GM19240 (cell line): Measurements from ENCODE around the gene ABCC1.
A peak's percentile ranks its signal among the peaks of the same experiment; 100 is the strongest.
"Not testable (repeated sequence)": the region's sequence is repeated elsewhere in the genome, so short reads cannot be mapped to it uniquely, and the experiment has no call there.

Experiments used
- DNase-seq: peaks from one replicate; pipeline ENCODE4 v3.0.0; 2011; ENCODE audit warnings: low spot score; ENCODE audit not compliant: insufficient read length

Gene ABCC1

DNA sequence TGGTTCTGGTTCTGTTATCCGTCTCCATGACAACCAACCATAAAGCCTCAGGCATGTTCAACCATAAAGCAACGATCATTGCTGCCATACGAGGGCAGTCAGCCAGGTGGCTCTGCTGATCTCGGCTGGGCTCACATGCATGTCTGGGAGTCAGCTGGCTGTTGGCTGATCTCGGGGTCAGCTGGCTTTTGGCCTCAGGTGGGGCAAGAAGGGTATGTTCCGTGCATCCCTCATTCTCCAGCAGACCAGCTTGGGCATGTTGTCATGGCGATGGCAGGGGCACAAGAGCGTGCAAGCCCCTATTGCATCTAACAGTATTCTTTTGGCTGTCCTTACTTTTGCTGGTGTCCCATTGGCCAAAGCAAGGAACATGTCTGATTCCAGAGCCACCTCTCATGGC, 187.7 kb downstream of the ABCC1 start:
- DNase-seq = no peak

DNA sequence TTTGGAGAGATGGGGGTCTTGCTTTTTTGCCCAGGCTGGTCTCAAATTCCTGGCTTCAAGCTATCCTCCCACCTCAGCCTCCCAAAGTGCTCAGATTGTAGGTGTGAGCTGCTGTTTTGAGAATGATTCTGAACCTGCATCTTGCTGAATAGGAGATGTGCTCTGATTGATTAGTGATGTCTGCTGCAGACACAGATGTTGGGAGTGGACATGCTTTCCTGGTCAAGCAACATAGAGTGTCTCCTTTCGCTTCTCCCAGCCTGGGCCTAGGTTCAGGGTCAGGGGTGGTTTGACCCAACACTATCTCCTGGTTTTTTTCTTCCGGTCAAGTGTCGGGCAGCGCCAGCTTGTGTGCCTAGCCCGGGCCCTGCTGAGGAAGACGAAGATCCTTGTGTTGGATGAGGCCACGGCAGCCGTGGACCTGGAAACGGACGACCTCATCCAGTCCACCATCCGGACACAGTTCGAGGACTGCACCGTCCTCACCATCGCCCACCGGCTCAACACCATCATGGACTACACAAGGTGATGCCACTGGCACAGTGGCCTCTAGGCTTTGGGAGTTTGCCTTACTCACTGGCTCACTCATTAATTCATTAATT, 188.7 kb downstream of the ABCC1 start:
- no peak for DNase-seq

DNA sequence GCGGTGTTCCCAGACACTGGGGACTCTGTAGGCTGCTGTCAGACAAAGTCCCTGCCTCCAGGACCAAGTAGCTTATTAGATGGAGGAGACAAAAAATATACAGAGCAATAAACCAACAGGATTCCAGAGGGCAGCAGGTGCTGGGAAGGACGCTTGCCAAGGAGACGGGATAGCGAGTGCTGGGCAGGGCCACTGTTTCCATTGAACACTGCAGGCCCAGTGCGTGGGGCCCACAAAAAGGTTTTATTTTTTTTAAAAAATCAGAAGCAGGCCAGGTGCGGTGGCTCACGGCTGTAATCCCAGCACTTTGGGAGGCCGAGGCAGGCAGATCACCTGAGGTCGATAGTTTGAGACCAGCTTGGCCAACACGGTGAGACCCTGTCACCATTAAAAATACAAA, 189.6 kb downstream of the ABCC1 start:
- DNase-seq = no peak

DNA sequence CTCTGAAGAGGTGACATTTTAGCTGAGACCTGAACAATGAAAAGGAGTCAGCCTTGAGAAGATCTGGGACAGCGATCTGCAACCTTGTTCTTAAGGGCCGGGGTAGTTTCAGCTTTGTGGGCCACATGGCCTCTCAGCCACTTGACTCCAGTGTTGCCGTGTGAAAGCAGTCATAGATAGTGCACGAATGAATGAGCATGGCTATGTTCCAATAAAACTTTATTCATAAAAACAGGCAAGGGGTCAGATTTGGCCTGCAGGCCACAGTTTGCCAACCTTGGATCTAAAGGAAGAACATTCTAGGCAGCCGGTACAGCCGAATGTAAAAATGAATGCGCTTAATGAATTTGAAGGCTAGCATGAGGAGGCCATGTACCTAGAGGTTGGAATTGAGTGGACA, 190.4 kb downstream of the ABCC1 start:
- DNase-seq = no peak

DNA sequence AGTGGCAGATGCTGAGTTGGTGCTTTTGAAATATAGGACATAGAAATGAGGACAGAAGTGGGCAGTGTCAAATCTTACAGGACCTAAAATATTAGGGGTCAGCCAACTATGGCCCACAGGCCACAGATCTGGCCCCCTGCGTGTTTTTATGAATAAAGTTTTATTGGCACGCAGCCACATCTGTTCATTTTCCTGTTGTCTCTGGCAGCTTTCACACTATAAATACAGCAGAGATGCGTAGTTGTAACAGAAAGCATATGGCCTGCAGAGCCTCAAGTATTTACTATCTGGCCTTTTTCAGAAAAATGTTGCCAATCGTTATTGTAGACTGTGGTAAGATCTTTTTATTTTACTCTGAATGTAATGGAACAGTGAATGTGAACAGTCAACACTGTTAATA, 191.1 kb downstream of the ABCC1 start:
- no peak for DNase-seq

DNA sequence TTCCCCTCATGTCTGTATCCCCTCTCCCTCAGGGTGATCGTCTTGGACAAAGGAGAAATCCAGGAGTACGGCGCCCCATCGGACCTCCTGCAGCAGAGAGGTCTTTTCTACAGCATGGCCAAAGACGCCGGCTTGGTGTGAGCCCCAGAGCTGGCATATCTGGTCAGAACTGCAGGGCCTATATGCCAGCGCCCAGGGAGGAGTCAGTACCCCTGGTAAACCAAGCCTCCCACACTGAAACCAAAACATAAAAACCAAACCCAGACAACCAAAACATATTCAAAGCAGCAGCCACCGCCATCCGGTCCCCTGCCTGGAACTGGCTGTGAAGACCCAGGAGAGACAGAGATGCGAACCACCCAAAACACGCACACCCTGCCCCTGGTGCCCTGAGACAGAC, 191.7 kb downstream of the ABCC1 start:
- peak; percentile 32 for DNase-seq

DNA sequence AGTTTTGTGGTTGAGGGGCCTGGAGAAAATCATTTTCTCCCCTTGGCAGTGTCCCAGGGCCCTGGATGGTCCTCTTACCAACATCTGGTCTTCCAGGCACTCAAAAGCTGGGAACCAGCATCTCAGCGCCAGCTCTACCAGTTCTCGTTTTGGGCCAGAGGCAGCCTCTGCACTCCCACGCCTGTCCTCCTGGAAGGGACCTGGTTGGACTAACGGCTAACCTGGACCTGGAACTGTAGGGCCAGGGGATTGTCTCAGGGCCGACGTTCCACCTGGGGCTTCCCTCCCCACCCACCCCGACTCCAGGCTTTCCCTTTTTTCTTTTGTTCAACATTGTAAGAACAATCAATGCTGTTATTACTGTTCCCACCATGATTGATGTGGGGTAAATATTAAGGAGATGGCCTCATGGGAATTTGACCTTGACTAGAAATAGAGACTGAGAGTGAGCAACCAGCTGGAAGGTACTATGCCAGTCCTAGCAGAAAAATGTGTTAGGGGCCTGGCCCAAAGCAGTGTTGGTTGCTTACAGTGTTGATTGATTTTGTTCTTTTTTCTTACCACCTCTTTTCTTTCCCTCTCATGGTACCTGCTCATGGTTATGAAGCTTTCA, 192.5 kb downstream of the ABCC1 start:
- no peak for DNase-seq

DNA sequence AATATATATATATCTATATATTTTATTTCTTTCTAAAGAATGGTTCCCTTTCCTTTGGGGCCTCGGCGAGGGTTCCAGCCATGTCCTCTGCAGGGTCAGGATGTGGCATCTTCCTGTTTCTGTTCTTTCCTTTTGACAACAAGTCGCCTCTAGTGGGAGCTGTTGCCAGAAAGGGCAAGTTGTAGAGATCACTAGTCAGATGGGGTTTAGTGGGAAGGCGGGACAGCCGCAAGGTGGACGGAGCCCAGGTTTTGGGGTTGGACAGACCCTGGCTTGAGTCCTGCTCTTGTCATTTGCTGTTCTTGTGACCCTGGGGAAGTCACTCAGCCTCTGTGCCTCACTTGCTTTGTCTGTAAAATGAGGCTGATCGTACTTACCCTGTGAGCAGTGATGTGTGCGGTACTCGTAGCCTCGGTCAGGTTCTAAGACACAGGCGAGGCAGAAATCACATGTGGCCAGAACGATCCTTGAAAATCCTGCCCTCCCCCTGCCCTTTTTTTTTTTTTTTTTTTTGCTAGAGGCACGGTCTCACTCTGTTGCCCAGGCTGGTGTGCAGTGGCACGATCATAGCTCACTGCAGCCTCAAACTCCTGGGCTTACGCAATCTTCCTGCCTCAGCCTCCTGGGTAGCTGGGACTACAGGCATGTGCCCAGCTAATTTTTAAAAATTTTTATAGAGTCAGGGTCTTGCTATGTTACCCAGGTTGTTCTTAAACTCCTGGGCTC, 193.8 kb downstream of the ABCC1 start:
- no peak for DNase-seq

DNA sequence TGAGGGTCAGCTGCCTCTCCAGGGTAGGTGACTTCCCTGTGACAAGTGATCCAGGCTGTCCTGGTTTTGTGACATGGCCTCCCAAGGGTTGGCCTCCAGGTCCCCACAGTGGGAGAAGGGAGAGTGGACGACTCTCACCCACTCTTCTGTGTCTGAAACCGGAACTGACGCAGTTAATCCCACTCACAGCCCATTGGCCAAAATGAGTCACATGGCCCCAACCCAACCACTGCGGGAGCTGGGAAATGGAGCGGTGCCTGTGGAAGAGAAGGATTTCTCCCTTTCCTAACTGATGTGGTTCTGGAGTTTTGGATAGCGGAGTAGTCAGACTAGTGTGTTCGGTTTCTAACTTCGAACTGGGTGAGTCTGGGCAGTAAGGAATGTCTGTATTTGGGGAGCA, 194.5 kb downstream of the ABCC1 start:
- no peak for DNase-seq

DNA sequence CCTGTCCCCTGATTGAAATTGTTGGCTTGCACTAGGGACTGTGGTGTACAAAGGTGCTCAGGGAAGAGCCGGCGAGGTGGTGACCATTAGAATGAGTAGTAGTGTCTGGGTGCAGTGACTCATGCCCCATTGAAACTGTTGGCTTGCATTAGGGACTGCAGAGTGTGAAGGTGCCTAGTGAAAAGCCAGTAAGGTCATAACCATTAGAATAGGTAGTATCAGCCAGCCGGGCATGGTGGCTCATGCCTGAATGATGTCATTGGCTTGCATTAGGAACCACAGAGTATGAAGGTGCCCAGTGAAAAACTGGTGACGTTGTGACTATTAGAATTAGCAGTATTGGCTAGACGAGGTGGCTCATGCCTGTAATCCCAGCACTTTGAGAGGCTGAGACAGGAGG, 195.0 kb downstream of the ABCC1 start:
- no peak for DNase-seq

DNA sequence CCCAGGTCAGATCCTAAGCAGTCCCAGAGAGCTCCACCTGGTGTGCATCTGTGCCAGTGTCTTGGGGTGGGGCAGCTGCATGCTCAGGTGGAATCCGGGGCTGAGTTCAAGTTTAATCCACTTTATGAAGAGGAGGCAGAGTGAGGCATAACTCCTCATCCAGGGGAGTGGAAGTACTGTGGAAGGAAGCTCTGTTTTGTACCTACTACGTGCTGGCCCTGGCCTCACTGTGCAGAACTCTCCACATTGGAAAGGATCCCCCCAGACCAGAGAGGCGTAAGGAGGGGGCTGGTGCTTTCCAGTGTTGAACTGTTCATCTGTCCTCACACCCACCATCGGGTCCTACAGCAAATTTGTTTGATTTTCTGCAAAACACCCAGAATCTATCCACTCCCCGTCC, 195.9 kb downstream of the ABCC1 start:
- no peak for DNase-seq

DNA sequence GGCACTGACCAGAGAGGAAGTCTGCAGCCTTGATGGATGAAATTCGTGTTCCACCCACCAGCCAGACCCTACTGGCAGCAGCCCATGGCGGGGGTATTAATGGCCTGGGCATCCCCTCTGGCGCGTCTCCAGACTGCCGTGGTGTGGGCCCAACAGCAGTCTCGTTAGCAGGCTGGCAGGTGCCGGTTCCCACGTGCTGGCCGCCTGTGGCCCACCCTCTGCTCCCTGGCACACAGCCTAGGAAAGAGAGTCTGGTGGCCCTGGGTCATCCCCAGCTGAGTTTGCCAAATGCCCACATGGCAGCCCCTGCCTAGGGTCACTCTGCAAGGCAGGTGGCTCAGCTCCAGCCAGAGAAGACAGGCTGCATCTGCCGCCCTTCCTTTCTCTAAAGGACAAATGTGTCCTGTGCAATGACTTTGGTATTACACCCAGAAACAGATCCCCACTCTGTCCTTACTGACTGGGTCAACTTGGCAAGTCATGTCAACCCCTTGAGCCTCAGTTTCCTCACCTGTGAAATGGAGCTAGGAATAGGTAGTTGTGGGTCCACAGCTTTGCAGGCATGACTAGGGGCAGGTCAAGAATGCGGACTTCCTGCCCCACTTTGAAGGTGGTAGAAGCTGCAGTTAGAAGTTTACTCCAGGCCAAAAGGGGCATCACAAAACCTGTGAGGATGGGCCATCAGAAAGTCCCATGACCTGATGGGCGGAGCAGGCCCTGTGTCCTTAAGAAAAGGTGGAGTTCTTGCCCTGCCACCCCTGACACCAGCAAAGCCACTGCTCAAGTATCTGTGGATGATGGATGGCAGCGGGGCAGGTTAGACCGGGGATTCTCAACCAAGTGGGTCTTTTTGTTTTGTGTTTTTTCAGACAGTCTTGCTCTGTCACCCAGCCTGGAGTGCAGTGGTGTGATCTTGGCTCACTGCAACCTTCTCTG, 197.2 kb downstream of the ABCC1 start:
- DNase-seq = no peak

DNA sequence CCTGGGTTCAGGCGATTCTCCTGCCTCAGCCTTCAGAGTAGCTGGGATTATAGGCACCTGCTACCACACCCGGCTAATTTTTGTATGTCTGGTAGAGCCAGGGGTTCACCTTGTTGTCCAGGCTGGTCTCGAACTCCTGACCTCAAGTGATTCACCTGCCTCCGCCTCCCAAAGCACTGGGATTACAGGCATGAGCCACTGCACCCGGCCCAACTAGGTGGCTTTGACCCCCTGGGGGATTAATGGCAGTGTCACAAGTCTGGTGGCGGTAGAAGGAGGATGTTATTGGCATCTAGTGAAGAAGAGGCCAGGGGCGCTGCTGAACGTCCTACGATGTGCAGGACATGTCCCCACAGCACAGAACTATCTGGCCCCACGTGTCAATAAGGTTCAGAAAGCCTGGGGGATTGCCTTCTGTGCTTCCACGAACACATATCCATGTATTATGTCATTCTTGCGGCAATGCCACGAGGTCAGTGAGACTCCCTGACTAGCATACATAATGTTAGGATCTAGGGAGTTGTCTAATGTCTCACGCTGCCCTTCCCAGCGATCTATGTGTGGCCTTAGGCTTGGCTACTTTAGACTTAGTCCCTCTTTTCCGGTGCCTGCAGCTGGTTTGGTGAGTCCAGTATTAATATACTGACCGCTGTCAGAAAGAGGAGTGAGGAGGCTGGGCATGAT, 198.0 kb downstream of the ABCC1 start:
- no peak for DNase-seq

DNA sequence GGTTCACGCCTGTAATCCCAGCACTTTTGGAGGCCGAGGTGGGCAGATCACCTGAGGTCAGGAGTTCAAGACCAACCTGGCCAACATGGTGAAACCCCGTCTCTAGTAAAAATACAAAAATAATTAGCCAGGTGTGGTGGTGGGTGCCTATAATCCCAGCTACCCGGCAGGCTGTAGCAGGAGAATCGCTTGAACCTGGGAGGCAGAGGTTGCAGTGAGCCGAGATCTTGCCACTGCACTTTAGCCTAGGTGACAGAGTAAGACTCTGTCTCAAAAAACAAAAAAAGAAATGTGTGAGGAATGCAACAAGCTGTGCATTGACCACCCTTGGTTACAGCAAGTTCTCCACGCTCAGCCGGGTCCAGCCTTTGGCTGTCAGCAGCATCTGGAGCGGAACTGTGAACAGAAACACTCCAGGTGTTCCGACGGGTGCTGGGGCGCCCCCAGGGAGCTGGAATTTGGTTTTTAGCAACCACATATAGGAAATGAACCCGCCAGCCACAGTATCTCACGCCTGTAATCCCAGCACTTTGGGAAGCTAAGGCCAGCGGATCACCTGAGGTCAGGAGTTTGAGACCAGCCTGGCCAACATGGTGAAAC, 198.7 kb downstream of the ABCC1 start:
- DNase-seq = not testable (repeated sequence)

DNA sequence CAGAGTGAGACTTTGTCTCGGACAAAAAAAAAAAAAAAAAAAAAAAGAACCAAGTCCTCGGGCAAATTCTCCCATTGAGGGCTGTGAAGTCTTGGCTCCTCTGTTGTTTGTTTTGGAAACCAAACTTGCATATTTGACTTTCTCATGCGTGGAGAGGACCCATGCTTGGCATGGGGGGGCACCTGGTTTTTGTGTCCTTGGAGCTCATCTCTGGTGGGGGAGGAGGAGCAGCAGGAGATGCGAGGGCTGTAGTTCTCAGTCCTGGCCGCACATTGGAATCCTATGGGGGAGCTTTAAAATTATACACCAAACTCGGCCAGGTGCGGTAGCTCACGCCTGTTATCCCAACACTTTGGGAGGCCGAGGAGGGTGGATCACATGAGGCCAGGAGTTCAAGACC, 199.3 kb downstream of the ABCC1 start:
- no peak for DNase-seq

DNA sequence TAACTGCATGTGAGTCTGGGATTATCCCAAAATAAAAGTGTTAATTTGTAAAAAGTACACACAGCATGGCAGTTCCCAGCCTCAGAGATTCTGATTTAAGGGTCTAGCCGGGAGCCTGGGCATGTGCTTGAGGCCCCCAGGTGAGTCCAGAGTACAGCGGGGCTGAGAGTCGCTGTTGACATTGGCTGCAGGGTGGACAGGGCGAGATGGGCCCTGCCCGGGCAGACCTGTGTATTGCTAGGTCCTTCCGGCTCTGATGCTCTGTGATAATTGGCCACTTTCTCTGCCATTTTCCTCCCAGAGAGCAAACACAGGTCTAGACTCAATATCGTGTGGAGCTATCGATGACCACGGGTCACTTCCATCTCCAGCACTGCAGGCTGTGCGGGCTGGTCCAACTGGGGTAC, 200.3 kb downstream of the ABCC1 start:
- no peak for DNase-seq

DNA sequence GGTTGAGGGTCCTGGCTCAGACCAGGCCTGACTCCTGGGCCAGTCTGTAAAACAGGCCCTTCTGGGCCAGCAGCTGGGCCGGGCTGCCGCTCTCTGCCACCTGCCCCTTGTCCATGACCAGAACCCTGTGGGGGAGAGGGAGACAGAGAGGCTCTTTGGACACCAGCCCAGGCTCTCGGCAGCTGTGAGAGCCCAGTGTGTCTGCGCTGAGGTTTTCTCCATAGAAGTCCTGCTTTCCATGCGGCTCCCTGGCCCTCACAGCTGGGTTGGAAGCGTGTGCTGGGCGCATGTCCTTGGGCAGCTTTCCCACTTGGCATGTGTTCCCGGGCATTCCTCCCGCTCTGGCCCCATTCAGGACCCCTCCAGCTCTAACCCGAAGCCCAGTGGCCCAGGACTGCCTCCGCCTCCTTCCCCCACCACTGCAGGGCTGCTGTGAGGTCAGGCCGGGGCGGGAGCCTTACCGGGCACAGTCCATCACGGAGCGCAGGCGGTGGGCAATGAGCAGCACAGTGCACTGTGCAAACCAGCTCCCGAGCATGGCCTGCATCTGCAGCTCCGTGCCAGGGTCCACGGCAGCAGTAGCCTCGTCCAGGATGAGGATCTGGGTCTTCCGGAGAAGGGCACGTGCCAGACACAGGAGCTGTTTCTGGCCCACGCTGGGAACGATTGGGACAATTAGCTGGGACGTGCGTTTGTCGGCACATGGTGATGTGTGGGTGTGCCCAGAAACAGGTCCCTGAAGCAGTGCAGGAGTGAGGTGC, 200.9 kb downstream of the ABCC1 start:
- DNase-seq = no peak

DNA sequence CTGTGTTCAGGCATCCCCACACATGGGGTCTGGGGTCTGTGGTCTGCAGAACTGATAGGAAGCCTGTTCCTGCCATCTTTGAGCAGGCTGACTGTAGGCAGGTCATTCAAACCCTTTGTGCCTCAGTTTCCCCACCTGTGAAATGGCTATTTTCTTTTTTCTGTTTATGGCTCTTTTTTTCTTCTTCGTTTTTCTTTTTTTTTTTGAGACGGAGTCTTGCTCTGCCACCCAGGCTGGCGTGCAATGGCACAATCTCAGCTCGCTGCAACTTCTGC, 201.4 kb downstream of the ABCC1 start:
- no peak for DNase-seq

DNA sequence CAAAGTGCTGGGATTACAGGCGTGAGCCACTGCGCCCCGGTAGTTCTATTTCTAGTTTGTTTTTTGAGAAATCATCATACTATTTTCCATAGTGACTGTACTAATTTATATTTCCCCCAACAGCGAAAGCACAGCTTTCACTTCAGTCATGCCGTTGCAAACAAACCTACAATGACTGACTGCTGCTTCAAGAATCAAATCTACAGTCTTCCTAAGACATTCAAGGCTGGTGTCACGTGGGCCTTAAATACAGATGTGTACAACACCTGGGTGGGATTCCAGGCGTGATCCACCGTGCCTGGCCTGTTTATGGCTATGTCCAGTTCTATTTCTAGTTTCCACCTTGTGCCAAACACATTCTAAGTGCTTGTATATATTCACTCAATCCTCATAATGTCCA, 201.9 kb downstream of the ABCC1 start:
- no peak for DNase-seq

DNA sequence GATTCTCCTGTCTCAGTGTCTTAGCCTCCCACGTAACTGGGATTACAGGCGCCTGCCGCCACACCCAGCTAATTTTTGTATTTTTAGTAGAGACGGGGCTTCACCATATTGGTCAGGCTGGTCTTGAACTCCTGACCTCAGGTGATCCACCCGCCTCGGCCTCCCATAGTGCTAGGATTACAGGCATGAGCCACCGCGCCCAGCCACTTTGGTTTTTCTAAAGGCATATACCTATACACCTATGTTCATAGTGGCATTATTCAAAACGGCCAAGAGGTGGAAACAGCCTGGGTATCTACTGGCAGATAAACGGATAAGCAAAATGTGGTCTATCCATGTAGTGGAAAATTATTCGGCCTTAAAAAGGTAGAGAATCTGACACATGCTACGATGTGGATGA, 203.6 kb downstream of the ABCC1 start:
- DNase-seq = not testable (repeated sequence)
